NCI-H2029 (cell line): Measurements from ENCODE around the gene TOP2A.

Experiments used
- DNase-seq: peaks from one replicate; lab custom pipeline; 2025; lab: John Stamatoyannopoulos, UW

Gene TOP2A

DNA sequence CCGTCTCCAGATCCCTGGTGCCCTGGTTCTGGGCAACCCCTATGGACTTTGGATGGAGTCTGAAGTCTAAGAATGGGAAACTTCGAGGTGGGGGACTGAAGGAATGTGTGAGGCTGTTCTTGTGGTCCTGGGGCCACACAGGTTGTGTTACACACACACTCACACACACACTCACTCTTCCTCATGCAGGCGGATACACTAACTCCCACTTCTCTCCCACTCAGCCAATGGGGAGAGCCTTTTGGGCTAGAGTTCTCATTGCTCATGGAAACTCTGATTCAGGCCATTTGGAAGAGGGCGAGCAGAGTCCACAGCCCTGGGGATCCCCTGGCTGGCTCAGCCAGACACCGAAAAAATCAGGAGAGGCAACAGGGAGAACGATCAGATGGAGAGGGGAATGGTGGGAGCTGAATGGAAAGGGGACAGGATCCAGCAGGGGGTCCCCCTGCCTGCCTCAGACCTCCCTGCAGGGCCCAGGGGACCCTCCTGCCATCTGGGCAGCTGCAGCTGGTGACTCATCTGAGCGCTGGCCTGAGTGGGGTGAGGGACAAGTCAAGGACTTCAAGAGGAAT, 34.6 kb upstream of the TOP2A start:
- no peak for DNase-seq

DNA sequence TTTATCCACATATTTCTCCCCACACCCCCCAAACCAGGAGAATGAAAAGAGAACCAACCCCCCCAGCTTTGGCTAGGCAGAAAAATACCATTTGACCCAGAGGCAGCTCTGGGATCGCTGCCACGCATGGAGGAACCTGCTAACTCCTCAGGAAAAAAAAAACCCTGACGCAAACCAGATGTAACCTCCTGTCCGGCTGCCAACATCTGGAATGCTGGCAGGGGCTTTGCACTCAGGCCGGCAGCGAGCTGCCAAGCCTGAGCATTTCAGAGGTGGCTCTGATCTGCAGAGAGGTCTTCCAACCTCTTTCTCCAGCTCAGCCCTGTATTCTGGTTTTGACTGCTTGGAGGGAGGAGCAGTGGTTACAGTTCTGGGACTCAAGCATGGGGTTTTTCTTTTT, 33.7 kb upstream of the TOP2A start:
- DNase-seq, result peak; percentile 45

DNA sequence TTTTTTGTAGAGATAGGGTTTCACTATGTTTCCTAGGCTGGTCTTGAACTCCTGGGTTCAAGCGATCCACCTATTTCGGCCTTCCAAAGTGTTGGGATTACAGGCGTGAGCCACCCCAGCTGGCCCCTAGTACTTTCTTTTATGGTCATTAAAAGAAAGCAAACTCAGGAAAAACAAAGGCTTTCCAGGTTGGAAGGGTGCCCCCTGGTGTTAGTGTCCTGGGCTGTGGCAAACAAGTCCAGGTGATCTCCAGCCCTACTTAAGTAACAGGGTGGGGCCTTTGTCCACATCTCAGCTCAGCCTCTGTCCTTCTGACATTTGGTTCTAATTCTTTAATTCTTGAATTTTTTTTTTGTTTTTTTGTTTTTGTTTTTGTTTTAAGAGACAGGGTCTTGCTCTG, 32.5 kb upstream of the TOP2A start:
- DNase-seq, result no peak

DNA sequence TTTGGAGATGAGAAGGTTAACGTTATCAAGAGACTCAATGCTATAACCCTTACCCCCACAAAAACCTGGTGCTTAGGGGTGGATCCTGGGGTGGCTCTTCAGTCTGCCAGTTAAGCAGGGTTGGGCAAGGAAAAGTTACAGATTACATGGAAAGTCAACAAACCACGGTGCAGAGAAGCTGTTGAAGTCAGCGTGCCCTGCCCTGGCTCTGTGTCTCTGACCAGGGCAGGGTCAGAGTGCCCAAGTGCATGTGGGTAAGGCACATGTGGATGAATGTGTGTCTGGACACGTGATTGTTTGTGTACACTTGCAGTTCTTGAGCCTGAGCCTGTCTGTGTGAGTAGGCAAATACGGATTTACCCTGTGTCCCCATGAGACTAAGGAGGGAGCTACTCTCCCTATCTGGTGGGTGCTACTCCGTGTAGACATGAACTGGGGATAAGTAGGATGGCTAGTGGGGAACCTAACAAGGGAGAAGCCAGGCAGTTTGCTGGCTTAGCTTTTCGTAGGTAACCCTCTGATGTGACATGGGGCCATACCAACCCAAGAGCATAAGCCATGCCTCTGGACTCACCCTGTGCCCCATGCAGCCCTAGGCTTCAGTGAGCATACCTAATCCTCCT, 31.1 kb upstream of the TOP2A start:
- DNase-seq, result no peak

DNA sequence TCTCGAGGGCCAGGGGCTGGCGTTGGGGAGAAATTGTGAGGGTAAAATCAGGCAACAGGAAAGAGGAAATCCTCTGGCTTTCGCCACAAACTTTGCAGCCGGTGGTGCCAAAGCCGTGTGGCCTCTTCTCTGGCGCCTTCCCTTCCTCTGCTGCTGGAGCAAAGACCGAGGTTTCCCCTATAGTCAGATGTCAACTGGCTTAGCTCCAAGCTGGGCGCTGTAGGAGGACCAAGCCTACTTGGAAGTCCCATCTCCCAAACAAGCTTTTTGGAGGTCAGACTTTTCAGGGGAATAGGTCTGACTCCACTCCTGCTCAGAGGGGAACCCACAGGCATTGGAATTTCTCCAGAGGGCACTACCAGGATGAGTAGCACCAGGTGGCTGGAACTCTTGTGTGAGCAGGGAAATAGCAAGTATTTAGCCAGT, 30.5 kb upstream of the TOP2A start:
- DNase-seq, result no peak

DNA sequence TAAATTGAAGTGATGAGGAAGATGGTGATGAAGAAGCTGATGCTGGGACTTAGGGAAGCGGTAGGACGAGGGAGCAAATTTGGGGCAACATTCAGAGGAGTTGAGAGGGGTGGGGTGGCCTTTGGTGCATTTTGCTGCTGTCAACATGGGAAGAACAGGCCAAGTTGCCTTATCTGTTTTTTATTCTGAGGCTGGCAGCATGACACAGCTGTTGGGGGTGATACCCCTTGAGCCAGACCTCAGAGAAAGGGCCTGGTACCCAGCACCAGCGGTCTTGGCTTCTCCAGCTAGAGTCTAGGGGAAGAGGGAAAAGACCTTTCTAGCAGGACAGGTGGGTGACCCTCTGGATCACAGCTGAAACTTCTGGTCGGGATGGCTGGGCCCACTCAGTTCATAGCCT, 30.1 kb upstream of the TOP2A start:
- no peak for DNase-seq

DNA sequence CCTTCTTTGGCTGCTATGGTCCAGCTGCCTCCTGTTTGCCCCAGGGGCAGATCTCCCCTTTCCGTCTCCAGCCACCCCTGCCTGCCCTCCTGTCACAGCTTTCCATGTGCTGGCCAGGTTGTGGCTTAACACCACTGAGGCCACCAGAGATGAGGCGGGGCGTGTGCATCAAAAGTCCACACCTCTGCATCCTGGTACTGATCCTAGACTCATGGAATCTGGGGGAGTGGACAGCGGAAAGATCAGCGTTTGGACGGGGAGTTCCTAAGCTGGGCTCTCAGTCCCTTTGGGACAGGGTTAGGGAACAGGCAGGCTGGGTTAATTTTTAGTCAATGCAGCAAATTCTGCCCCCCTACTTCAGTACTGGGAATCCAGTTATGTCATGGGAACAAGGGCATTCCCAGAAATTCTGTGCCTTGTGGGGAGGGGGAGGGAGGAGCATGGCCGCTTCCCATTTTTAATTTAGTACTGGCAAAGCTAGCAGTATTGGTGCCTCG, 29.5 kb upstream of the TOP2A start:
- DNase-seq, result no peak

DNA sequence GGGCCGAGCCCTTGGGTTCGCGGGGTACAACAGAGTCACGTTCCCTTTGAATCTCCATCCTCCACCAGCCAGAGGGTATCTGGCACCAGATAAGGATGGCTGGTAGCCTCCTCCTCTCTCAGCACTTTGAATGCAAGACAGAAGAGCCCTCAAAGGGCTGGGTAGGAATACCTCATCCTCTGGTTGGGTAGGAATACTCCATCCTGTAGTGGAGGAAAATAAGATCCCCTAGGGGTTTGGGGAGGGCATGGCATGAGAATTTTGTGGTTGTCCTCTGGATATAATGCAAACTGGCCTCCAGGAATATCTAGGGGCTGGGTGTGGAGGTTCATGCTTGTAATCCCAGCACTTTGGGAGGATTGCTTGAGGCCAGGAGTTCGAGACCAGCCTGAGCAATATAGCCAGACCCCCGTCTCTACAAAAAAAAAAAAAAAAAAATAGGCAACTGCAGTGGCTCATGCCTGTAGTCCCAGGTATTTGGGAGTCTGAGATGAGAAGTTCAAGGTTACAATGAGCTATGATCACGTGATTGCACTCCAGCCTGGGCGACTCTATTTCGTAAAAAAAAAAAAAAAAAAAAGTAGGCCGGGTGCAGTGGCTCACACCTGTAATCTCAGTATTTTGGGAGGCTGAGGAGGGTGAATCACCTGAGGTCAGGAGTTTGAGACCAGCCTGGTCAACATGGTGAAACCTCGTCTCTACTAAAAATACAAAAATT, 28.2 kb upstream of the TOP2A start:
- no peak for DNase-seq

DNA sequence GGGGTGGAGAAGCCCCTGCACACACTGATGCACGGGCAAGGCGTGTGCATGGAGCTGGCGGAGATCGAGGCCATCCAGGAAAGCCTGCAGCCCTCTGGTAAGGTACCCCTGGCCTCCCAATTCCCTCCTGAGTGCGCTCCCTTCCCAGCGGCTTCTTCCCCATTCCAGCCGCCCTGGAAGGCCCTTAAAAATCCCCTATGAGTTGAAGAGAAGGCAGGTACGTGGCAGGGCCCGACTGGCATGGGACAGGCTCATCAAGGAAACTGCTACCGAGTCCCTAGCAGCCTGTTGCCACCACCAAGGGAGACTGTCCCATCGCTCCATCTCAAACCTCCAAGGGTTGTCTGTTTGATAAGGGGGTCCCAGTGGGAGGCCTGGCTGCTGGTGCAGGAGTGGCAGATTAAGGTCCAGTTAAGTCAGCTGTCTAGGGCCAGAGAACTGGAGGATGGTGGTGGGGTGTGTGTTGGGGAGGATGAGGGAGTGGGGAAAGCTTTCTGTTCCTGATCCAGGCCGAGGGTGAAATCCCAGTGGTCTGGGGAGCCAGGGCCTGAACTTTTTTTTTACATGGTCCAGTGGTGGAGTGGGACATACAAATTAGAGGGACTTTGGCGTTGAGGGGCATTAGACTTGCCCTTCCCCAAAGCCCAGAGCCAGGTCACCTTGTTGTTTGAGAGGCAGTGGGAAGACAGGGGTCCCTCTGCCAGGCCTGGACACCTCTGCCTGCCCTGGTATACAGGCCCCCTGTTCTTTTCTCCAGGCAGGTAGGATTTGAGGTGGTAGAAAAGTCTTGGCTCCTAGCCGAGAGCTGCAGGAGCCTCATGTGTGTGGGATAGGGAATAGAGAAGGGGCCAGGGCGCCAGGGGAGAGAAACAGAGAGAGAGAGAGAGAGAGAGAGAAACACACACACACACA, 26.5 kb upstream of the TOP2A start:
- DNase-seq, result no peak

DNA sequence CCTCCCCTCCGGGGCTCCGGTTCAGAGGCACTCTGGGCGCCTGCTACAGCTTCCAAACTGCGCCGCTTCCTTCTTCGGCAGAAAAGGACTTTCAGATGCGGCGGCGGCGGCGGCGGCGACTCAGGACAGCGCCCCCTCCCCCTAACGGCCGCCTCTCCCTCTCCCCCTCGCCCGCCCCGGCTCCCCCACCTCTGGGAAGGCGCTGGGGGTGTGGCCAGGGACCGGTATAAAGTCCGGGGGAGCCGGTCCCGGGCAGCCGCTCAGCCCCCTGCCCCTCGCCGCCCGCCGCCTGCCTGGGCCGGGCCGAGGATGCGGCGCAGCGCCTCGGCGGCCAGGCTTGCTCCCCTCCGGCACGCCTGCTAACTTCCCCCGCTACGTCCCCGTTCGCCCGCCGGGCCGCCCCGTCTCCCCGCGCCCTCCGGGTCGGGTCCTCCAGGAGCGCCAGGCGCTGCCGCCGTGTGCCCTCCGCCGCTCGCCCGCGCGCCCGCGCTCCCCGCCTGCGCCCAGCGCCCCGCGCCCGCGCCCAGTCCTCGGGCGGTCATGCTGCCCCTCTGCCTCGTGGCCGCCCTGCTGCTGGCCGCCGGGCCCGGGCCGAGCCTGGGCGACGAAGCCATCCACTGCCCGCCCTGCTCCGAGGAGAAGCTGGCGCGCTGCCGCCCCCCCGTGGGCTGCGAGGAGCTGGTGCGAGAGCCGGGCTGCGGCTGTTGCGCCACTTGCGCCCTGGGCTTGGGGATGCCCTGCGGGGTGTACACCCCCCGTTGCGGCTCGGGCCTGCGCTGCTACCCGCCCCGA, 25.7 kb upstream of the TOP2A start, which contains the start of gene IGFBP4:
IGFBP4 (plus strand) TSS at position 255 of the 792 bp plus-strand sequence; CDS start at position 541, 286 bp downstream.
- peak; percentile 38 for DNase-seq

DNA sequence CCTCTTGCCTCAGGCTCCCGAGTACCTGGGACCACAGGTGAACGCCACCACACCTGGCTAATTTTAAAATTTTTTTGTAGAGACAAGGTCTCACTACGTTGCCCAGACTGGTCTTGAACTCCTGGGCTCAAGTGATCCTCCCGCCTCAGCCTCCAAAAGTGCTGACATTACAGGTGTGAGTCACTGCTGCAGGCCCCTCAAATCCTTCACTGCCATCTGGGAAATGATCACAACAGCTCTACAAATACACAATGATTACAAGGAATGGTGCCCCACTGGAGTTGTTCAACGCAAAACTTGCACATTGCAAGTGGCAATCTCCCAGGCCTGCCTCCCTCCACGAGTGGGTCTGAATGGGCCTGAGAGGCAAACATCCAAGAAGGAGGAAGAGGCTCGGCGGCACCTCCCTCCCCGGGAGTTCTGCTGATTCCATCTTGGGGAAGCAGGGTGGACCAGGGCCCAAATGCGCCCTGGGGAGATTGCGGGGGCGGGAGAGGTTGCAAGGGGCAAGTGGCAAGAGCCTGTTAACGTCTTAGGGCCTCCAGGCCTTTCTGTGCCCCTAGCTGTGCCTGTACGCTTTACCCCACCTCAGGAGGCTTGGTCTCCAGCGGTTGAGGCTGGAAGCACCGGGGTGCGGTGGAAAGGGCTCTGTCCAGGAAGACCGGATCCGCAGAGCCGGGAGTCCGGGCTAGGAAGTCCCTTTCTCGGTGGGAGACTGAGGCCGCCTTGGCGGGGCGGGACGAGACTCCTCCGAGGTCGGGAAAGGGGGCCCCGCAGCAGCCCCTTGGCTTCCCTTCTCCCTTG, 24.9 kb upstream of the TOP2A start:
- DNase-seq, result no peak

DNA sequence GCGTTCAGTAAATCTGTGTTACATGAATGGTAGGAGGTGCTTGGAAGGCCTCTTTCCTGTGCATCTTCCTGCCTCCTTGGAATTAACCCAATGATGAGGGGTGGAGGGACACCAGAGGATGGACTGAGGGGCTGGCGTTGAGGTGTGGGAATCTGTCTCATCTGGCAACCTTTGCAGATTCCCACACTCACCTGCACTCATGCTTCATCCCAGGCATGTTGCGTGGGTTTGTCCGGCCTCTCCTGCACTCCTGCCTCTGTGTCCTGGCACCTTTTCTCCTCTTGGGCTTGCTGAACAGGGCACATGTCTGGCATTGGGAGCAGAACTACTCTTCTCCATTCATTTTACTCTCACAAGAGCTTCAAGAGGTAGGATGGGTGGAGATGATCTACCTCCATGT, 22.5 kb upstream of the TOP2A start:
- no peak for DNase-seq

DNA sequence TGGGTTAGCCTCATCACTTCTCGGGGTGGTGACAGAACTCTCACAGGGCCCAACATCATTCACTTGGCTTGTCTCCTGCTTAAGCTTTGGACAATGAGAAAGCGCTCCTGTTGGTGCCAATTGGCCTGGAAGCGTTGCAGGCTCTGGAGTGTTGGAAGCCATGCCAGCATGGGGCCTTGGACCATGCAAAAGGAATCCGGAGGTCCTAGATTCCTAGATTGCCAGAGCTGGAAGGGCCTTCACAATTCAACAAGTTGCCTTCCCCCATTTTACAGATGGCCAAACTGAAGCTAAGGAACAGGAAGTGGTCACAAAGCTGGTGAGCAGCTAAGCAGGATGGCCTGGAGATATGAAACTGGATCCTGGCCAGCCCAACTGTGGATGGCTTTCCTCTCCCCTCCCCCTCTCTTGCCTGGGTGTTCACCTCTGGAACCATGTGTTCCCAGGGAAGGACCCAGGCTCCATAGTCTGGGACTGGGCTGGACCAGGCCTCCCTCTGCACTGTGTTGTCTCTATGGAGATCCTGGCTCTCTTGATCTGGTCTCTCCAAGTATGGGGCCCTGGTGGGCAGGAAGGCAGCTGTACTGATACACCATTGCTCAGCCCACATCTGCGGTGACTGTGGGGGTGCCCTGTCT, 19.5 kb upstream of the TOP2A start:
- no peak for DNase-seq

DNA sequence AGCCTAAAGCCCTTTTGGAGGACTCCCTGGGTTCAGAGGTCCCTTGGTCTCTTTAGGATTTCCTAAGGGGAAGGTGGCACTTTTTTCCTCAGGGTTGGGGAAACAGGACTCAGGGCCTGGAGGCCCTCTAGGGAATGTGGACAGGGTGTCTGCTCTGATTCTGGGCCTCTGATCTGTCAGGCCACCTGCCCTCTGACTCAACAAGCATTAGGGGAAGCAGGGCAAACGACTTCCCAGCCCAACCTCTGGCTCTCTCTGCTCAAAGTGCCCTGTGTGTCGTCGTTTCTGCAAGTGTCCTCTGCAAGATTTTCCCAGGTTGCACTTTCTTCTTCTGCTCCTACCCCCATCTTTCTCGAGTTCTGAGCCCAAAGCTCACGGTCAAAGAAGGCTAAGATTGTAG, 18.9 kb upstream of the TOP2A start:
- DNase-seq, result no peak

DNA sequence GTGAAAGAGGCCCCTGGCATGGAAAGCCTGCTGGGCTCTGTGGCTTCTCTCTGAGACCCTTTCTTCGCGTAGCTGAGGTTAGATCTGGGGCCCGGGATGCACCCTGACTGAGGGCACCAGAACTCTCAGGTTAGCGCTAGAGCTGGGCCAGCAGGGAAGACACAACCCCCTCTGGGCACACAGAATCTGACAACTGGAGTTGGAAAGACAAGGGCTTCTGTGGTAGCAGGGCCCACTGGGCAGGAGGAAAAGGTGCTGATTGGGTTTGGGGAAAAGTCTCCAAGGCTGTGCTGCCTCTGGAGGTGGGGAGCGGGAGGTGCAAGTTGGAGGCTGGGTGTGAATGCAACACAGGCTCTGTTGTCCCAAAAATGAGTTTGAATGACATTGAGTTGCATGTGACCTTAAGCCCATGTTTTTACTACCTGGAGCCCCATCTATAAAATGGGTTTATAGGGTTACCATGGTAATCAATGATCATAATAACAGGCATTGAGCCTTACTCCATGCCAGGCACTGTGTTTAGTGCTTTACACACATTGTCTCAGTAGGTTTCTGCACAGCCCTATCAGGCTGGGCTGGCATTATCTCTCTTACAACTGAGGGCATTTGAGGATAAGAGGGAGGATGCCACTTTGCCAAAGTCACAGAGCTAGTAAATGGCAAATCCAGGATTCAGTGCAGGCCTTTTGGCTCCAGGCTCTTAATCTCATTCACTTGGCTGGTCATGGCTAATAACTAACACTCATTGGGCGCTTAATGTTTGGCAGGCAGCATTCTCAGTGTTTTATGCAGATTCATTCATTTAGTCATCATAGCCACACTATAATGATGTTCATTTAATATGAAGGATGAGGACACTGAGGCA, 16.1 kb upstream of the TOP2A start:
- DNase-seq, result no peak

DNA sequence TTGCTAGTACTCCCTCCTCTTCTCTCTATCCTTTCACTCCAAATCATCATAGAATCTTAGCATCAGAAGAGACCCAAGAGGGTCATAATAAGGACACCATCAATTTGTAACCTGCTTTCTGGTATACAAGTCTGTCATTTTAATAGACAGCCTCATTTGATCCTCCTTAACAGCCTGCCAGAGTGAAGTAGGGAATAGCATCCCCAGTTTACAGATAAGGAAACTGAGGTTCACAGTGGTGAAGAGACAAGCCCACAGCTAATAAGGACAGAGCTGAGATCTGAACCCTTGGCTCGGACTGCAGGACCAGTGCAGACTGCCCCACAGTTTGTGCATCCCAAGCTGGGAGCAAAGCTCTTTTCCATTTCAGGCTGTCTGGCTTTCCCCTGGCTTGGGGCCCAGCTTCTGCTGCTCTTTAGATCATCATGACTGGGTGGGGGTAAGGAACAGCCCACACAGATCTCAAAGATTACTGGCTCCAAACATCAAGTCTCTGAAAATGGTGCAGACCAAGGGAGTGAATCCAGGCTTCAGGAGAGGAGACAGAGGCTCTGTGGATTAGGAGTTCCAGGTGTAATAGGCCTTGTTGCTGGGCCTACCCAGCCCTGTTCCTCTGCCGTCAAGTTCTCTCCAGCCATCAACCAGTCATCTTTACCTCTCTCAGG, 15.3 kb upstream of the TOP2A start:
- no peak for DNase-seq

DNA sequence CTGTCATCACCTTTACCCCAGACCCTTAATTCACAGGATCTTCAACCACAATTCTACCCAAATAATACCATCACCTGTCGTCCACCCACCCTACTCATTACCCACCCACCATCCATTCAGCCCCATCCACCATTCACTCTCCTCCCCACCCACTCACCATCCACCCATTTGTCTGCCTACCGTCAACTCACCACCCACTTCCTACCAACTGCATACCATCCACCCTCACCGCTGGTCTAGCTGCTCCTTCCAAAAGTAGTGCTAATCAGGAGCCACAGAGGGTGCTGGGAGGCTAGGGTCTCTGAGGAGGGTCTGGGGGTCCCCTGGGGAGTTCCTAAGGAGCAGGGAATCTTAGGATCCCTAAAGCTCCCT, 13.5 kb upstream of the TOP2A start:
- no peak for DNase-seq
